Stimulated activated CD4-positive, alpha-beta T cell treated with anti-CD3 and anti-CD28 coated beads, Interleukin-15, amount 100 ng/mL, for 1 hour (primary cell): Measurements from ENCODE around the gene KIFC1.

Experiments used
- DNase-seq, 2 donors: peaks; one replicate each; pipeline ENCODE4 v3.0.0-alpha.2; 2020; ENCODE audit warnings: low read depth in 1 of 2, low spot score in 1 of 2

Gene KIFC1

GRCh38 chr6:33425668-33426577 lies 34.3 kb downstream of the KIFC1 start:
- DNase-seq, result peak; percentile 61 to 63

- DNase-seq, result no peak
Observed at GRCh38 chr6:33426590-33427511, 35.2 kb downstream of the KIFC1 start.

GRCh38 chr6:33427585-33428223 lies 36.1 kb downstream of the KIFC1 start:
- peak; percentile 37 to 54 for DNase-seq

- no peak for DNase-seq
Observed at GRCh38 chr6:33428224-33428965, 36.8 kb downstream of the KIFC1 start.

- no peak for DNase-seq
Observed at GRCh38 chr6:33428966-33429749, 37.5 kb downstream of the KIFC1 start.

- DNase-seq, result no peak
Observed at GRCh38 chr6:33429750-33430052, 38.1 kb downstream of the KIFC1 start.

- no peak for DNase-seq
Observed at GRCh38 chr6:33430334-33430733, 38.7 kb downstream of the KIFC1 start.

- DNase-seq, result peak; percentile 64 to 66
Observed at GRCh38 chr6:33430991-33431879, 39.6 kb downstream of the KIFC1 start.

GRCh38 chr6:33431880-33432541 lies 40.4 kb downstream of the KIFC1 start:
- no peak for DNase-seq

- no peak for DNase-seq
Observed at GRCh38 chr6:33432546-33432945, 40.9 kb downstream of the KIFC1 start.

GRCh38 chr6:33433001-33433543 lies 41.4 kb downstream of the KIFC1 start:
- DNase-seq, result no peak

GRCh38 chr6:33433544-33434191 lies 42.0 kb downstream of the KIFC1 start:
- DNase-seq, result no peak

- no peak for DNase-seq
Observed at GRCh38 chr6:33434961-33435360, 43.3 kb downstream of the KIFC1 start.

- DNase-seq, result no peak
Observed at GRCh38 chr6:33437666-33438065, 46.0 kb downstream of the KIFC1 start.

- DNase-seq, result no peak
Observed at GRCh38 chr6:33438978-33439594, 47.5 kb downstream of the KIFC1 start.

GRCh38 chr6:33439956-33440648 lies 48.5 kb downstream of the KIFC1 start:
- DNase-seq, result no peak
